Activated CD4-positive, alpha-beta T cell treated with anti-CD3 and anti-CD28 coated beads, Interleukin-2, Interleukin-6, amounts not matched to agents 100 ng/mL and 50 ng/mL, durations not matched to agents 16 hours and 8 hours (primary cell): ENCODE data around the gene PRKCH.
"Not testable (repeated sequence)": the region's sequence is repeated elsewhere in the genome, so short reads cannot be mapped to it uniquely, and the experiment has no call there.

Experiments used
- DNase-seq: peaks from one replicate; pipeline ENCODE4 v3.0.0-alpha.2; 2020

Gene PRKCH

GRCh38 chr14:61462566-61463193 lies 141.3 kb downstream of the PRKCH start:
- no peak for DNase-seq

- no peak for DNase-seq
These were observed 142.4 kb downstream of the PRKCH start for GRCh38 chr14:61463664-61464285.

GRCh38 chr14:61464539-61465320 lies 143.4 kb downstream of the PRKCH start:
- not testable (repeated sequence) for DNase-seq

- no peak for DNase-seq
These were observed 145.0 kb downstream of the PRKCH start for GRCh38 chr14:61466249-61466904.

GRCh38 chr14:61466905-61467280 lies 145.5 kb downstream of the PRKCH start:
- DNase-seq, result no peak

- no peak for DNase-seq
These were observed 145.9 kb downstream of the PRKCH start for GRCh38 chr14:61467296-61467695.

GRCh38 chr14:61468063-61468825 lies 146.9 kb downstream of the PRKCH start:
- no peak for DNase-seq

- no peak for DNase-seq
These were observed 148.4 kb downstream of the PRKCH start for GRCh38 chr14:61469781-61470180.

GRCh38 chr14:61470261-61470960 lies 149.0 kb downstream of the PRKCH start:
- DNase-seq, result no peak

- DNase-seq, result no peak
These were observed 149.5 kb downstream of the PRKCH start for GRCh38 chr14:61470961-61471293.

- no peak for DNase-seq
These were observed 150.1 kb downstream of the PRKCH start for GRCh38 chr14:61471297-61472005.

- peak; percentile 87 for DNase-seq
These were observed 150.8 kb downstream of the PRKCH start for GRCh38 chr14:61472011-61472672.

- peak; percentile 93 for DNase-seq
These were observed 151.5 kb downstream of the PRKCH start for GRCh38 chr14:61472801-61473376.

GRCh38 chr14:61474015-61474414 lies 152.6 kb downstream of the PRKCH start:
- no peak for DNase-seq

- DNase-seq, result no peak
These were observed 153.3 kb downstream of the PRKCH start for GRCh38 chr14:61474701-61475100.

- peak; percentile 85 for DNase-seq
These were observed 153.9 kb downstream of the PRKCH start for GRCh38 chr14:61475316-61475715.

- DNase-seq, result peak; percentile 60
These were observed 154.8 kb downstream of the PRKCH start for GRCh38 chr14:61476105-61476753.

GRCh38 chr14:61476754-61477410 lies 155.5 kb downstream of the PRKCH start:
- peak; percentile 80 for DNase-seq

GRCh38 chr14:61477712-61478462 lies 156.5 kb downstream of the PRKCH start:
- peak; percentile 50 for DNase-seq
